HG02970 (cell line): ENCODE results near the gene BAZ2B.
"Not testable (repeated sequence)": the region's sequence is repeated elsewhere in the genome, so short reads cannot be mapped to it uniquely, and the experiment has no call there.

Experiments
- ATAC-seq: cut with Tn5 transposase; IDR thresholded peaks from one replicate; pipeline ENCODE4 v1.9.1; 2021; ENCODE audit warnings: mild to moderate bottlenecking, moderate library complexity, moderate number of reproducible peaks; ENCODE audit not compliant: unreplicated experiment, low FRiP score

The BAZ2B gene

DNA sequence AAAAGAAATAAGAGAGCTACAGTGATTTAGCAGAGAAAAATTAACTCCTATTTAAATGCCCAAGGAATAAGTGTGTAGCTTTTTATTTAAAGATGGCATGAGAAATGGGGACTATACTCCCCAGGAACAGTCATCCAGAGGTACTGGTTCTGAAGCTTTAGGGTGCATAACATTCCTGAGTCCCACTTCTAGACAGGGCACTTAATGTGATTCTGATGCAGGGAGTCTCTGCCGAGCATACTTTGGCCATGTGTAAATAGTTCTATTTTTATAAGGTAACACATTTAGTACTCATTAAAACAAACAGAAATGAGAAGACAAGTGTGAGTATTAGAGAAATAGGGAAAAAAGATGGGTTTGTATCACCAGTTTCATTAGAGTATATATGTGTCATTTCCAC is 175.2 kb downstream of the BAZ2B start:
- no peak for ATAC-seq

DNA sequence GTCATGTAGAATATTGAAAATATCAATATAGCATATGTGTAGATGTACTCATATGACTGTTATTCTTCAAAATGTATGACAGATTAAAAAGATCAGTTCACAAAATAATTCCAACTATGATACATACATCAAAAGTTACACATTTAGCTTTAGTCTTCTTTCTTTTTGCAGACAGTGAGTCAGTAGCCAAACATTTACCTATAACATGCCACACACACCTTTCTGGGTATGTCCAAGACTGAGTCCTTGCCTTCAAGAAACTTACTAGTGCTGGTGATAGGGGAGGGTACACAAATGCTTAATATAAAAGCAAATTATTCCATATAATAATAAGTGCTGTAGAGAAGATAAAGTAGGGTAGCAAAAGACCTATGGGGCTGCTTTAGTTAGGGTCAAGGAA is 176.9 kb downstream of the BAZ2B start:
- no peak for ATAC-seq

DNA sequence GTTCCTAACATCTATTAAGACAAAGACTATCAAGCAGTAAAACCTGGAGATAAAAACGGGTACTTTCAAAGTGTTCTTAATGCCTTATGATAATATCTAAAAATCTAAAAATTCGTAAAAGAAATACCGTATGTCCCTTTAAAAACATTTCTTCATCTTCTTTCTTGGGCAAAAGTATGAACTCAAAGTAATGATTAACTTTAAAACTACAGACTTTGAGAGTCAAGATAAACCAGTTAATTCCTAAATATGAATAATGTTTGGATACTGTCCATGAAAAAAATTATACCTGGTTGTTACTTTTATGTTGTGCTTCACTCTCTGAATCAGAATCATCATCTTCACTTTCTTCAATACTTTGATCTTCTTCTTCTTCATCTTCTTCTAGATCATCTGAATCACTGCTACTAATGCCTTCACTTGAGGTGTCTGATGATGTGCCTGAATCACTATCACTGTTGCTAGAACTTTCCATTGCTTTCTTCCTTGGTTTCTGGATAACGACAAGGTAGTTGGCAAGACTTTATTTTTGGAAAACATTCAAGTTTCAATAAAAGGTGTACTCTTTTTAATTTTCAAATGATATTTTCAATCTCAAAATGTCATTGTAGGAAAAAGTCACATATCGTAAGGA is 177.5 kb downstream of the BAZ2B start:
- no peak for ATAC-seq

DNA sequence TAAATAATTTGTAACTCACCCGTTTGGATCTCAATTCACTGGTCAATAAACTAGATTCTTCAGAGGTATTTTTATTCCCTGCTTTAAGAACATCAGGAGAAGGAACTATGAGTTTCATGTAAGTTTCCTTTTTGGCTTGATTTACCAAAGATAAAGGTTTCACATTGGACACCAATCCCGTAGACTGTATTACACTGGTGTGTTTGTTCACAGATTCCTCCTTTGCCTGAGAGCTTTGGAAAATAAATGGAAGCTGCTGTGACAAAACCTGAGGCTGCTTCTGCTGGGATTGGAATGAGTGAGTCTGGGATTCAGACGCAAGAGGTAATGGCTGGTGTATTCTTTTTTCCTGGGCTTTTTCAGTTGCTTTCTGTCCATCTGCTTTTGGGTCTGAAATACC is 178.1 kb downstream of the BAZ2B start:
- ATAC-seq = no peak

DNA sequence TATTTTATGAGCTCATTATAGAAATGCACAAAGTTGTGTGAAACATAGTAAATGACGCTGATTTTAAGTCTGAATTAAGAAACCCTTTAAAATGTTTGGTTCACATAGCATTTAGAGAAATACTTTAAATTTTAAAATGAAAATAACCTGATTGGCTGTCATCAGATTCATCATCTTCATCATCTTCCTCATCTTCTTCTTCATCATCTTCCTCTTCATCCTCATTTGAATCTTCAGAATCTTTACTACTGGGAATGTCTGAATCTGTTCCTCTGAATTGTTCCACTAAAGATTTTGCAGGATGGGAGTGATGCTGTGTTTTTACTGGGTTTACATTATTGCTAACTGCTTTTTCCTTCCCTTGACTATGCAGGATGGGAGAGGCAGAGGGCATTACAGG is 183.7 kb downstream of the BAZ2B start:
- no peak for ATAC-seq

DNA sequence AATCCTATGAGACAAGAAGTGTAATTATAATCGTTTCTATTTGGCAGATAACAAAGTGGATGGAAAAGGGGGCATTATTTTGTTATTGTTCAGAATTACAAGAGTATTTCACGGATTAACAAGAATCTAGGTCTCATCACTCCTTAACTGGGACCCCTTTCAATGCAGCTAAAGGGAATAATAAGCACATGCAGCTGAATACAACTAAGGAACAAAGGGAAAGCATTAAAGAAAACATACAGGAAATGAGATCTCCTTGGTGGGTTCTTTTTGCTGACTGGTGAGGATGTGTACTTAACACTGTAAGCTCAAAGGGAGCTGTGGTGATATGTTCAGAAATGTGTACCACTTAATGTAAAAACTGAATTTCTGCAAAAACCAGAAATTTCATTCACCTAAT is 189.3 kb downstream of the BAZ2B start:
- no peak for ATAC-seq

DNA sequence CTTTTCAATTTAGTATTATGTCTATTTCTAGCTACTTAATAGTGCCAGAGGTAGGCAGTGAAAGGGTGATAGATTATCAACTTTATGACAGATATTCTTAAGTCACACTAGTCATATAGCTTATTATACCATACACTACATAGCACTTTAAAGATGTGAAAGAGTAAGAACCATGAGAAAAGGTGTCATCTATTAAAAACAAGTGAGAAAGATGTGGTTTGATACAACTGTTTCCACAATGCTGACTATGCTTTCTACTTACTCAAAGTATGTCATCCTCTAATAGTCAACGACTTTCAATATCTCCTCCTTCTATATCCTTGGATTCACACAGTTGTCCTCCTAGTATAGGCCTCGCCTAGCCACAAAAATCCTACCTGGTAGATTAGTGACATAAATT is 196.9 kb downstream of the BAZ2B start:
- no peak for ATAC-seq

DNA sequence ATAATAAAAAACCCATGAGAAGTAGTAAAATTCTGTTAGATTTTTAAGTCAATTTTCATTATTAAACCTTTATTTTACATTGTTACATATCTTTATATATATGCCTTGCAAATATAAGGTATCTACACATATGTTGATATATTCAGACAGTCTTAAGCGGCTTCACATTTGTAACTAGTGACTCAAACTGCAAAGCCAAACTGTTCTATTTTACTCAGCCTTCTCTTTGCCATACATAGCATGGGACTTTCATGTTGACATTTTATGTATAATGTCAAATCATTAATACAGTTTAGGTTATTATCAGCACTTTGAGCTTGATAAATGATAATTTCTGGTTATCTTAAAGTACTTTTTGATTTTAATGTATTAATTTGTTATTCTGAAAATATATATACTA is 204.9 kb downstream of the BAZ2B start:
- no peak for ATAC-seq

DNA sequence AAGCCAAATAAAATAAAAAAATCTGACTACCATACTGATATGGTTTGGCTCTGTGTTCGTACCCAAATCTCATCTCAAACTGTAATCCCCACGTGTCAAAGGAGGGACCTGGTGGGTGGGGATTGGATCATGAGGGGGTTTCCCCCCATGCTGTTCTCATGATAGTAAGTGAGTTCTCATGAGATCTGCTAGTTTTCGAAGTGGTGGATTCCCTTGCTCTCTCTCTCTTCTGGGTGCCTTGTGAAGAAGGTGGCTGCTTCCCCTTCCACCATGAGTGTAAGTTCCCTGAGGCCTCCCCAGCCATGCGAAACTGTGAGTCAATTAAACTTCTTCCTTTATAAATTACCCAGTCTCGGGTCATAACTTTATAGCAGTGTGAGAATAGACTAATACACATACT is 206.1 kb downstream of the BAZ2B start:
- no peak for ATAC-seq

DNA sequence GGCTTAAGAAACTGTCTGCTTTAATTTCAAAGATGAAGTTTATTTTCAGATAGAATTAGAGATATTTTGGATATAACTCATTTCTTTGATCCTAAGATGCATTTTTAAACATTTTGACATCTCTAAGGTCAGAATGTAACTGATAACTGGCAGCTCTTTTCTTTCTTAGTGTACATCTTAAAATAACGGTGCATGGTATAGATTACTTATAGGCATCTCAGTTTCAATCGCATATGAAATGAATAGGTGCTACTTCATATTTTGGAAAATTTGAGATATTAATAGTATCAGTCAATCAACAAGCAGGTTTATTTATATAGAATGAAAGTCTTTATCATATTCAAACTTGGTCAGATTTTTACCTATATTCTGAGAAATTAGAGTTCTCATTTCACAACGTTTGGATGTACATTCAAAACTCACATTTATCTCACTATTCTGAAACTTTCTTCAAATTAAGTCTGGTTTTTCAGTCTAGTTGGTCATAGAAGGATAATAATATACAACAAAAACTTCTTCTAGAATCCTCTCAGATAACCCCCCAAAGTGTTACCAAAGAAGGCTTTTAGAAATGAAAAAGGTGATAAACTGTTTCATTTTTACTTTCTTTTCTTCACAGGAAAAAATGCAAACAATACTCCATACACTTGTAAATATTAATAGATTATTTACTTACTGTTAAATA is 207.1 kb downstream of the BAZ2B start:
- ATAC-seq = no peak

DNA sequence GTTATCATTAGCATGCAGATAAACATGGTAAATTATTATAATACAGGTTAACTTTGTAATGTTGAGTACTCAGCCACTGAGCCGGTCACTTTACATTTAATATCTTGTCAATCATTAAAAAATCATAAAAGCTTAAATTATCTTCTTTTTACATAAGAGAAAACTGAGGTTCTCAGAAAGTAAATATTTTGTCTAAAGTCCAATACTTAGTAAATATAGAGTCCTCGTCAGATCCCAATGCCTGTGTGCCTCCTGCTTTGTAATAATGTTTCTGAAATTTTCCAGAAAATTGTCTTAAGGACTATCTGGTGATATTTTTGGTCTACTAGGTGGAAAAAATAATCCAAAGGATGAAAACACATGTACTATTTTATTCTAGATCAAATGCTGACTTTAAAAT is 213.6 kb downstream of the BAZ2B start:
- no peak for ATAC-seq

DNA sequence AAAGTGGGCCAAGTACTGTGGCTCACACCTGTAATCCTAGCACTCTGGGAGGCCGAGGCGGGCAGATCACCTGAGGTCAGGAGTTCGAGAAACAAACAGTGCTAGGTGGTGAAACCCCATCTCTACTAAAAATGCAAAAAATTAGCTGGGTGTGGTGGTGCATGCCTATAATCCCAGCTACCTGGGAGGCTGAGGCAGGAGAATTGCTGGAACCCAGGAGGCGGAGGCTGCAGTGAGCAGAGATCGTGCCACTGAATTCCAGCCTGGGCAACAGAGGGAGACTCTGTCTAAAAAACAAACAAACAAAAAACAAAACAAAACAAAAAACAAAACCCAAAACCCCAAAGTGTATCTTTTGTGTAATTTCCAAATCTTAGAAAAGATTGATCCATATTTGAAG is 214.2 kb downstream of the BAZ2B start:
- not testable (repeated sequence) for ATAC-seq

DNA sequence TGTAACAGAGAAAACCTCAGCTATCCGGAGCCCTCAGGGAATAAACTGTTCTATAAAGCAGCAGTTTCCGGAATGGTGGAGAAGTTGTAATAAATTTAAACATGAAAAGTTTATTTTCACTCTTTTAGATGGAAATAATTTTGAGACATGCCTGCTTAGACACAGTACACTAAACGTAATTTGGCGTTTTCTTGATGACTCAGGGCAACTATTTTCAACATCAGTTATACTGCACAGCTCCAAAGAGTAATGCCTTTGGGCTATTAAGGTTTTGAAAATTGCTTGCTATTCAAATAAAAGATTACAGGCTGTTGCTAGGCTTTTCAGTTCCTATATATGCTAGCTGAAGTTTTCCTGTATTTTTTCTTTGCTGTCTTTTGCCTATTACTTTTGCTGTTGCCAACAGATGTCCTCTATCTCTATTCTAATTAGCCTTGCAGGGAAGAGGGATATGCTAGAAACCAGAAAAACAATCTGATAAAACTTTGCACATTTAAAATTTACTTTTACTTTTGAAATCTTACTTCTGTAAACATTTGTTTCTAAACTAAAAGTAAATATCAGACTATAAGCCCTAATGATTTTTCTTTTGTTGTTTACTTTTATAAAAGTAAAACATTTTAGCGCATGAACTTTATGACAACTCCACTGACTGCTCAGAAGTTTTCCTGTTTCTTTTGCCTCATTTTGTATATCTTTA is 216.5 kb downstream of the BAZ2B start:
- ATAC-seq = no peak

DNA sequence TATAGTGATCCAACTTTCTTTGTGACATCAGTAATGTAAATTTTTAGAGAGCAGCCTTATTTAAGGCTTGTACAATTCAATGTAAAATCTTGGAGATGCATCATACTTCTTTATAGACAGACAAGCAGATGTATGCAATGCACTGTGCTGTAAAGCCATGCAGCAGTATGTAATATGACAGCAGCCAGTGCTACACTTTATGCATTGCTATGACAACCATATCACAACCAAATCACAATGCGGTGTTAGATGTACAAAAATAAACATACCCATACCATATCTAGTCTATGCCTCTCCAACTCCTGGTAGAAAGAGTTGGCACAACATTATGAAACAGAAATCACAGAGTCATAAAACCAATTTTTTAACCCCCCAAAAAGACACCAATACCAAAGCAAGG is 219.5 kb downstream of the BAZ2B start:
- no peak for ATAC-seq

DNA sequence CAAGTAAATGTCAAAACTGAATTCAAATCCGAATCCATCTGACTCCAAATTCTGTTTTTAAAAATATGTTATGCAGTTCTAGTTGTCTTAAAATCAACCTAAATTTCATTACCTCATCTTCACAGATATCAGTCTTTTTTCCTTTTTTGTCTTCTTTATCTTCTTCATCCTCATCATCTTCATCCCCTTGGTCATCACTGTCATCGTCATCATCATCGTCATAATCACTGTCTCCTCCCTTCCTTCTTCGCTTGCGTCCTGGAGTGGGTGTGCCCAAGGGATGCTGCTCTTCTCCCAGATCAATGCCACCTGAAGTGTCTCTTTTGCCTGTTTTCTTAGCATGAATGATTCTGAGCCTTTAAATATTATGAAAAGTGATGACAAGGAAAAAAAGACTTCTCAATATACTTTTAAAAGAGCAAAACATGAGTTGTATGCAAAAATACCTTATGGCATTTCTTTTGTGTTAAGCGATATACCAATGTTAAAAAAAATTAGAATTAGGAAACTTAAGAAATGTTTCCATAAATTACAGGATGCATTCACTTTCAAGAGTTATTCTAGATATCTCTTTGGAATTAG is 233.8 kb downstream of the BAZ2B start:
- ATAC-seq = no peak

DNA sequence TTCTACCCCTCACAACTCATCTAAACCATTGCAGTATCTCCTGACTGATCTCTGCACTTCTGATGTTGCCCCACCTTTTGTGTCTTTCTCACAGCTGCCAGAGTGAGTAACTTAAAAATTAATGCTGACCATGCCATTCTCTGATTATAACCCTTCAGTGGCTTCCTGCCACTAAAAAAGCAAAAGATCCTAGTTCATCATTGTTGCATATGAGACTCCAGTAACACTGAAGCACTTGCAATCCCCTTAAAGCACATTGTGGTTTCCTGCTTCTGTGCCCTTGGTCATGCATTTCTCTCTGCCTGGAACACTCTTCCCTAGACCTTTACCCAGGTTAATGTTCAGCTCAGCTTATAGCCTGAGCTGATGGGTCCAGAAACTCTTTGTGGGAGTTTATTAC is 234.8 kb downstream of the BAZ2B start:
- no peak for ATAC-seq

DNA sequence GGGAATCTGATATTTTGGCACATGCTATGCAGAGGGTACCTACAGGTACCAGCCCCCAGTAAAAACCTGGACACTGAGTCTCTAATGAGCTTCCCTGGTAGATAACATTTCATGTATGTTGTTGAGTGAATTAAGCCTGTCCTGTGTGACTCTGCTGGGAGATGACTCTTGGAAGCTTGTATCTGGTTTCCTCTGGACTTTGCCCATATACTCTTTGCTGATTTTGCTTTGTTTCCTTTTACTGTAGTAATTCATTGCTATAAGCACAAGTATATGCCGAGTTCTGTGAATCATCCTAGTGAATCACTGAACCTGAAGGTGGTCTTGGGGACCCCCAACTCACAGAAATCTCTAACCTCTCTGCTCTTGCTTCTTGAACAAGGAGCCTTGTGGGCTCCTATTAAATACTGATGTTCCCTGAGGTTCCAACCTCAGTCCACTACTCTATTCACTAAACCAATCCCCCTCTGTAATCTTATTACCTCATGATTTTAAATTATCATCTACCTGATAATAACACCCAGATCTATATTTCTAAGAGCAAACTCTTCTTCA is 235.6 kb downstream of the BAZ2B start:
- ATAC-seq = no peak

DNA sequence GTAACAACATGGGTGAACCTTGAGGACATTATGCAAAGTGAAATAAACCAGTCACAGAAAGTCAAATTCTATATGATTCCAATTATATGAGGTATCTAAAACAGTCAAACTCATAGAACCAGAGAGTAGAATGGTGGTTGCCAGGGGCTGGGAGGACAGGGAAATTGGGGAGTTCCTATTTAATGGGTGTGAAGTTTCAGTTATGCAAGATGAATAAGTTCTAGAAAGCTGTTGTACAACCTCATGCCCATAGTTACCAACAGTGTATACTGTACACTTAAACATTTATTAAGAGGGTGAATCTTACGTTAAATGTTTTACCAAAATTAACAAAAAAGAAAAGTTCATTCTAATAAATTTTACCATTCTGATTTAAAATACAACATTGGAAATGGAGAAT is 237.2 kb downstream of the BAZ2B start:
- no peak for ATAC-seq

DNA sequence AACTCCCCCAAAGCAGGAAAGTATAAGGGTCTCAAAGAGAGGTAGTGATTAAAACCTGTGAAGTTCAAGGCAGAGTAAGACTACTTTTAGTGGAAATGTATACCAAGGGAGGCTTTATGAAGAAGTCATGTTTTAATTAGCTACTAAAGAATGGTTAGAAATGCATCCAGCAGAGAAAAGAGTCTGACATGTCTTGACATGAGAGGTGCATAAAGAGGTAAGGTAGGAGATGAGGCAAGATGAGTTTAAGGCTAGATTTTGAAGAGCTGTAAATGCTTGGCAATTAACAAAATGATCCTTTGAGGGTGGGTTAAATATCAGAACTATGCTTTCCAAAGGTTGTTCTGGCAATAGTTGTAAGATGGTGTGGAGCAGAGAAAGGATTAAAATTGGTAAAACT is 241.1 kb downstream of the BAZ2B start:
- no peak for ATAC-seq

DNA sequence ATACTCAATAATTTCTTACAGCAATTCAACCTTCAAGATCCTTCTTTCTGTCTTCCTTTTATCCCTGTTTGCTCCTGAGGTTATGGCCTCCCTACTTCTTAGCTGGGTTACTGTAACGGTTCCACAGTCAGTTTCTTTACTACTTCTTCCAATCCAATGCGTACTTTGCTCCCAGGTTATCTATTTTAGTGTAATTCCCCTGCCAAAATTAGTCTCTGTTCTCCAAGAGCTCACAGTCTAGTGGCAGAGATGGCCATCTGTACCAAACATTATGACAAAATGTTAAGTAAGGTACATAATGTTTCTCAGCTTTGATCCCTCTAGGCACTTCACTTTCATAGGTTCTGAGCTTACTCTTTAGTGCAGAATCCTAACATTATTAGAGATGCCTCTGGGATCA is 244.8 kb downstream of the BAZ2B start:
- no peak for ATAC-seq

DNA sequence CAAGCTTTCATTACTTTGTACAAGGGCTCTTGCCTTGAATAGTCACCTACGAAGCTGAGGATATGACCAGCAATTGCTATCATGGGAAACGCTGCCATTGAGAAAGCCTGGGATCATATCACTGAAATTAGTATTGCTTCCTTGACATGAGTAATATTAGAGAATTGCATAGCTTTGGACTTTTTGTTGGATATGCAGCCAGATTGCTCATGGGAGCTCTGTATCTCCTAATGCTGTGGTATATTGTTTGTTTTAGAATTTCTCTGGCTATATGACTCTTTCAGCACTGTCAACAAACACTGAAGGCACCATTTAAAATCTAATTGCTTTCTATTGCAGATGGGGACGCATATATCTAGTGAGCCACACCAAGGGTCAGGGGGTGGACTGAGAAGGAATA is 249.8 kb downstream of the BAZ2B start:
- ATAC-seq = no peak
